ENCODE data around the gene LCAT.

Gene LCAT

GRCh38 chr16:67948015-67948414 lies 4.1 kb upstream of the LCAT start:
- TF ChIP-seq, protein P1, sequence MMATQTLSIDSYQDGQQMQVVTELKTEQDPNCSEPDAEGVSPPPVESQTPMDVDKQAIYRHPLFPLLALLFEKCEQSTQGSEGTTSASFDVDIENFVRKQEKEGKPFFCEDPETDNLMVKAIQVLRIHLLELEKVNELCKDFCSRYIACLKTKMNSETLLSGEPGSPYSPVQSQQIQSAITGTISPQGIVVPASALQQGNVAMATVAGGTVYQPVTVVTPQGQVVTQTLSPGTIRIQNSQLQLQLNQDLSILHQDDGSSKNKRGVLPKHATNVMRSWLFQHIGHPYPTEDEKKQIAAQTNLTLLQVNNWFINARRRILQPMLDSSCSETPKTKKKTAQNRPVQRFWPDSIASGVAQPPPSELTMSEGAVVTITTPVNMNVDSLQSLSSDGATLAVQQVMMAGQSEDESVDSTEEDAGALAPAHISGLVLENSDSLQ (IDR thresholded peaks at IDR 0.05): no peak
- TF ChIP-seq BHLHE40 (IDR thresholded peaks at IDR 0.05; ENCODE audit: borderline replicate concordance): no peak
- TF ChIP-seq ARNT (IDR thresholded peaks at IDR 0.05): no peak
- no peak for TF ChIP-seq ZNF384 (IDR thresholded peaks at IDR 0.05)
- TF ChIP-seq SUZ12 (IDR thresholded peaks at IDR 0.05): no peak
- TF ChIP-seq CTBP1 (IDR thresholded peaks at IDR 0.05; ENCODE audit: borderline replicate concordance): no peak
- no peak for TF ChIP-seq FOXM1 (IDR thresholded peaks at IDR 0.05; ENCODE audit: borderline replicate concordance)
- TF ChIP-seq FOXK2 (IDR thresholded peaks at IDR 0.05): no peak
- TF ChIP-seq HDGF (IDR thresholded peaks at IDR 0.05; ENCODE audit: borderline replicate concordance): no peak
- ChIA-PET POLR2A (no interaction called here), CTCF (no interaction called here)
- DNase-seq (ENCODE audit: extremely low spot score): no peak

GRCh38 chr16:67946966-67947558 lies 3.1 kb upstream of the LCAT start:
- no peak for DNase-seq (ENCODE audit: extremely low spot score)
- POLR2A ChIA-PET: interaction anchor here (0.5 to 0.8 kb wide), 2 partner anchors 16 to 90 kb away, joined by 3 to 4 read pairs; partner anchors contain the start of gene CTRL
- TF ChIP-seq FOXA1 (IDR thresholded peaks at IDR 0.05) (no peak), SUZ12 (IDR thresholded peaks at IDR 0.05) (no peak), TARDBP (IDR thresholded peaks at IDR 0.05) (no peak), ARNT (IDR thresholded peaks at IDR 0.05) (no peak)
- TF ChIP-seq, protein P1 (IDR thresholded peaks at IDR 0.05): no peak
- CTCF ChIA-PET: interaction anchor here (0.5 kb wide), 1 partner anchor 130 kb away, joined by 5 read pairs; no protein-coding TSS in a partner anchor

DNA sequence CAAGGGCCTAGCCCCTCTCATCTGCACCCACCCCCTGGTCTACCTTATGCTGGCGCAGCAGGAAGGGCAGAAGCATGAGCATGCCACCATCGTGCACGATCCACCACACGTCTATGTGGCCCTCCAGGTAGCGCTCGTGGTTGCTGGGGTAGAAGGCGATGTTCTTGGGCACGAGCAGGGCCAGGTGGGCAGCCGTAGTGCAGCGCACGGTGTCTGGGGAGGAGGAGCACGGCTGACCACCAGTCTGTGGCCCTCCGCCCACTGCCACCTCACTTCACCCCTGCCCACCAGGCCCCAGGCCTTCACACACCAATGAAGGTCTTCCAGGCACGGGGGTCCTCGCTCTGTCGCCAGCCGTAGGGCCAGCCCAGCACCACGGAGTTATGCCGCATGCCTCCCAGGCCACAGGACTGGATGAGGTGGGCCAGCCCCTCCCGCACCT lies 2.2 kb upstream of the LCAT start:
- POLR2A ChIA-PET: interaction anchor here (0.8 to 1.1 kb wide), 2 partner anchors 8 to 15 kb away, joined by 3 read pairs; partner anchors contain the start of gene CTRL
- DNase-seq (ENCODE audit: extremely low spot score): no peak
- no peak for TF ChIP-seq L3MBTL2 (conservative IDR thresholded peaks at IDR 0.05)
- TF ChIP-seq SP1 (IDR thresholded peaks at IDR 0.05): no peak
- TF ChIP-seq BHLHE40 (IDR thresholded peaks at IDR 0.05; ENCODE audit: borderline replicate concordance): no peak
- CTCF ChIA-PET: no interaction called here

GRCh38 chr16:67945392-67945933 lies 1.5 kb upstream of the LCAT start:
- CTCF ChIA-PET: no interaction called here

DNA sequence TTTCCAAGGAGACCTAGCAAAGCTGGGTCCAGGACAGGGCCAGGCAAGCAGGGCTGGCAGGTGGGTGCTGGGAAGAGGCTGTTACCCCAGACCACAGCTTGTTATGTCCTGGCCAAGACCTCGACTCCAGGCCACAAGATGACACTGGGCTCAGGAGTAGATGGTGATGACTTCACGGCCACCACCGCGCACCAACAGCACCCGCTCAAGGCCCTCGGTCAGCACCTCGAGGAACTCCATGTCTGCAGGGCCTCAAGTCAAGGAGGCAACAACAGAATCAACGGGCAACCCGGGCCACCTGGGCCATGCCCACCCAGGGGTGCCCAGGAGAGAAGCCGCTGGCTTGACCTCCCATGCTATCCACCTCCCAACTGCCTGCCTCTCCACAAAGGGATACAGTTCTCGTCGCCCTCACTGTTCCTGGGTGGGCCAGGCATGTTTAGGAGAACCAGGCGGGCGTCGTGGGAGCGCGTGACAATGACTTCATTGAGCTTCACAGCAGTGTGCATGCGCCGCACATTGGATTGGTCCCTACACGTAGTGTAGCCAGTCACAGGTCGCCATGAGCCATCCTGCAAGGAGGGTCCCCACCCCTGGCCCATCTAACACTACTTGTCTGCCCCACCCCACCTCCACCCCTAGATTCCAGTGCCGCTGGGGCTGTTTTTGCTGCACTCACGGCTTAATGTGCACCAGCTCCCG lies 921 bp upstream of the LCAT start:
- TF ChIP-seq, protein P1 (IDR thresholded peaks at IDR 0.05): no peak
- ChIA-PET POLR2A (interaction anchor here (1.1 to 1.6 kb wide), 2 partner anchors 9 kb away, joined by 3 to 10 read pairs; no protein-coding TSS in a partner anchor), CTCF (no interaction called here)
- DNase-seq (ENCODE audit: extremely low spot score): no peak

More at GRCh38 chr16:67945392-67945933, 1.5 kb upstream of the LCAT start:
- no peak for DNase-seq (ENCODE audit: extremely low spot score)
- POLR2A ChIA-PET: interaction anchor here (1.1 kb wide), 1 partner anchor 9 kb away, joined by 3 read pairs; no protein-coding TSS in a partner anchor
- no peak for TF ChIP-seq LEF1 (IDR thresholded peaks at IDR 0.05; ENCODE audit: borderline replicate concordance)
- TF ChIP-seq CTBP1 (IDR thresholded peaks at IDR 0.05; ENCODE audit: borderline replicate concordance): no peak
- no peak for TF ChIP-seq FOXM1 (IDR thresholded peaks at IDR 0.05; ENCODE audit: borderline replicate concordance)
- no peak for TF ChIP-seq L3MBTL2 (conservative IDR thresholded peaks at IDR 0.05)
- TF ChIP-seq FOXA1 (IDR thresholded peaks at IDR 0.05): no peak
- TF ChIP-seq NFRKB (IDR thresholded peaks at IDR 0.05): no peak
- TF ChIP-seq FOXK2 (IDR thresholded peaks at IDR 0.05): no peak
- TF ChIP-seq HDGF (IDR thresholded peaks at IDR 0.05; ENCODE audit: borderline replicate concordance): no peak

DNA sequence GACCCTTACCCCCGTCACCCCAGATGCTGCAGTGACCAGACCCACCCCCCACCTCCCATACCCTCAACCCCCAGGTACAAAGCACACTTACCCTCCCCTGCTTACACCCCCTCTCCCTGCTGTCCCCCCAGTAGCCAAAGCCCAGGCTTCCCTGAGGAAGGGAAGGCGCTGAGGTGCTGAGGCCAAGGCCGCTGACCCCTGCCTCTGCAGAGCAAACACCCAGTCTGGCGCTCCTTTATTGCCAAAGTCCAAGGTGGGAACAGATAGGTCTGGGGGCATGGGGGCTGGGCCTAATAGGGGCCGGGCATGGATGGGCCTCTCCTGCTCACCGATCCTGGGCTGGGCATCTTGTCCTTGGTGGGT lies 683 bp downstream of the LCAT start:
- TF ChIP-seq CTBP1 (IDR thresholded peaks at IDR 0.05; ENCODE audit: borderline replicate concordance) (no peak), ZNF384 (IDR thresholded peaks at IDR 0.05) (no peak), BHLHE40 (IDR thresholded peaks at IDR 0.05; ENCODE audit: borderline replicate concordance) (no peak), L3MBTL2 (conservative IDR thresholded peaks at IDR 0.05) (no peak), LEF1 (IDR thresholded peaks at IDR 0.05; ENCODE audit: borderline replicate concordance) (no peak)
- ChIA-PET CTCF (interaction anchor here (0.7 to 1.3 kb wide), 2 partner anchors 127 to 276 kb away, joined by 3 read pairs; partner anchors contain the start of genes C16orf86 and ENKD1), POLR2A (interaction anchor here (1.6 kb wide), 1 partner anchor 8 kb away, joined by 10 read pairs; no protein-coding TSS in a partner anchor)
- no peak for DNase-seq (ENCODE audit: extremely low spot score)
